GM19467 (cell line): Measurements from ENCODE around the gene MAGEA6.
"Not testable (repeated sequence)": the region's sequence is repeated elsewhere in the genome, so short reads cannot be mapped to it uniquely, and the experiment has no call there.

Source experiments
- ATAC-seq: cut with Tn5 transposase; IDR thresholded peaks from one replicate; pipeline ENCODE4 v1.9.1; 2021; ENCODE audit warnings: mild to moderate bottlenecking, moderate library complexity; ENCODE audit not compliant: unreplicated experiment

Gene MAGEA6, protein sequence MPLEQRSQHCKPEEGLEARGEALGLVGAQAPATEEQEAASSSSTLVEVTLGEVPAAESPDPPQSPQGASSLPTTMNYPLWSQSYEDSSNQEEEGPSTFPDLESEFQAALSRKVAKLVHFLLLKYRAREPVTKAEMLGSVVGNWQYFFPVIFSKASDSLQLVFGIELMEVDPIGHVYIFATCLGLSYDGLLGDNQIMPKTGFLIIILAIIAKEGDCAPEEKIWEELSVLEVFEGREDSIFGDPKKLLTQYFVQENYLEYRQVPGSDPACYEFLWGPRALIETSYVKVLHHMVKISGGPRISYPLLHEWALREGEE

DNA sequence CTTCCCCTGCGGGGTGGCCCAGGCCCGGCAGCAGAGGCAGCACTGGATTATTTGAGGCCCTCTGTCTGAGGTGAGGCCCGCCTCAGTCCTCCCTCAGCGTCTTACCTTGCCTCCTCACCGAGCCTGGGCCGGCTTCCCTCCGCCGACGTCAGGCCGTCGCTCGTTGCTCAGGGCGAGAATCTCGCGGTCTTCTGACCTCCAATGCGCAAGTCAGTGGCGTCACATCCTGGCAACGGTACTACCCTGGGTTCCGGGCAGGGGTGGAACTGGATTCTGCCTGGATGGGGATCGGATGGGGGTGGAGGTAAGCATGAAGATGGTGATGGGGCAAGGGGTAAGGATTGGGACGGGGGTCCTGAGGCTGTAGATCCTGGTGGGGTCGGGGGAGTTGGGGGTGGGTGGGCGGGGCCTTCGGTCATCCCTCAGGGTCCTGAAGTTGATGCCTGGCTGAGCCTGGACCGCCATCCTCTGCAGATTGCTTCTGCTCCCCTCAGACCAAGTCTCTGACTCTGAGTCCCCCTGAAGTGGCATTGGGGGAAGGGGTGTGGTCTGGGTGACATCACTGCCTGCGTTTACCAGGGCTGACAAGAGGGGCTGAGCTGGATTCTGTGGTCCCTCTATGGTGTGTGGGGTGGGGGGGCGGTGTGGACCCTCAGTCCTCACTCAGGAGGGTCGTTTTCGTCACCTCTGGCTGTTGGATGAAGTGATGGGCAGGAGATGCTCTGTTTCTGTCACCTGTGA is at the start of gene MAGEA6:
Gene MAGEA6 (minus strand): TSS at position 141 of the 741 bp plus-strand sequence. CDS start 2,039 bp downstream, outside the sequence.
- not testable (repeated sequence) for ATAC-seq

DNA sequence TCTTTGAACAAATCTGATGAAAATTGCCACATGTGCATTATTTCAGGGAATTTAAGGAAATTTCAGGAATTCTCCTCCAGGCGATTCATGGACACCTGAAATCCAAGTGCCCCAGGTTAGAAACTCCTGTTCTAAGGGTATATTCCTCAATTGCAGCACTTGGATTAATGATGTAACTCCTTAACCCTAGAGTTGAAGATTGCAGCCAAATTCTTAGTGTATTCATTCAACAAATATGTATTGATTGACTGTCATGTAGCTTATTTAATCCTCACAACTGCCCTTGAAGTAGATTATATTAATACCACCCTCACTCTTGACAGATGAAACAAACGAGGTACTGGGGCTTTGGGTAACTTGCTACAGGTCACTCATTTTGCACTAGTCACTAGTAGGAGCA is 49.8 kb upstream of the MAGEA6 start:
- ATAC-seq, result no peak

- no peak for ATAC-seq
Observed at GRCh38 chrX:152818356-152818755, 48.9 kb upstream of the MAGEA6 start.

GRCh38 chrX:152817078-152817764 is 47.7 kb upstream of the MAGEA6 start:
- no peak for ATAC-seq

- ATAC-seq, result no peak
Observed at GRCh38 chrX:152814048-152814447, 44.6 kb upstream of the MAGEA6 start.

DNA sequence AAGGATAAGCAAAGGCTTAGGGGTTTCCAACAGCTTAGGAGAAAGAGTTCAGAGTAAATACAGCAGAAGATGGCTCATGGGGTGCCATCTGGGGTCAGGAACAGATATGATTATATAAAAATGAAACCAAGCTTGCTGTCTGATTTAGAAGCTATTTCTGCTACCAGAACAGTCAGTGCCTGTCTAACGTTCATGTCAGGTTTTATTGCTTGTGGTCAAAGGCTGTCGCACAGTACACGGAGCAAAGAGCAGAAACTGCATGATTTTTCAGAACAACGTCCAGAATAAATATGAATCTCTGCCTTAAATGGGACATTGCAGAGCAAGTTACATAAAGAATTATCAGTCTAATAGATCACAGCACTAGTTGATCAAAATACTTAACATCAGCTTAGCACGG is 43.7 kb upstream of the MAGEA6 start:
- no peak for ATAC-seq

DNA sequence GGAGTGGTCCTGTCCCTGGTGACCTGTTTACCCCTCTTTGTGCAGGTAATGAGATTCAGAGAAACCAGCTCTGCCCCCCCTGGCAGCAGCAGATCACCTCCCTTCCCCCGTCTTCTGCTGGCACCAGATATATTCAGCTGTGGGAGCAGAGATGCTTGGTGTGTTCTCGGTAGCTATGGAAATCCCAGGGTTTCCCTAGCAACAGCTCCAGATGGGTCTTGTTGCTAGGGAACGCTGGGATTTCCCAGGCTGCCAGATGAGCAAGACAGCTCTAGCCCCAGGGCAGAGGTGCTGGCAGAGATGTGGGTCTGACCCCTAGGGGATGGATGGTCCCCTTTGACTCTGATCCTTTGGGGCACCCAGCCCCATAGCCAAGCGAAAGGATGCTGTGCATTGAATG is 40.9 kb upstream of the MAGEA6 start:
- no peak for ATAC-seq

- ATAC-seq, result no peak
Observed at GRCh38 chrX:152806035-152806434, 36.5 kb upstream of the MAGEA6 start.

DNA sequence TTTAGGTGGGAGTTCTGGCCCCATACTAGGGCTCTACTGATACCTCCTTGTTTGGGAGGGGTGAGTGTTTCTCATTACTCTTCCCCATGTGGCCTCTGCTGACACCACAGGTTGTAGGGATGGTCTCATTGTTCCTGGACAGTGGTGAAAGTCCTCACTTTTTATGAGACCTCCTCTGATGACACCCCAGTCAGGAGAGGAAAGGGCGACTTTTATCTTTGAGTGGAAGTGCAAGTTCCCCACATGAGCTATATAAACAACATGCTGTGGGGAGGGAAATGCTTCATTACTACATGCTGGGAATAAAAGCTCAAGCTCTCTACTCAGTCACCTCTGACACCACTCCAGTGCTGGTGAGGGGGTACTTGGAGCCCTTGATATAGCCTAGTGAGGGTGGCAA is 29.5 kb upstream of the MAGEA6 start:
- no peak for ATAC-seq

- not testable (repeated sequence) for ATAC-seq
Observed at GRCh38 chrX:152787062-152787461, 17.6 kb upstream of the MAGEA6 start.

DNA sequence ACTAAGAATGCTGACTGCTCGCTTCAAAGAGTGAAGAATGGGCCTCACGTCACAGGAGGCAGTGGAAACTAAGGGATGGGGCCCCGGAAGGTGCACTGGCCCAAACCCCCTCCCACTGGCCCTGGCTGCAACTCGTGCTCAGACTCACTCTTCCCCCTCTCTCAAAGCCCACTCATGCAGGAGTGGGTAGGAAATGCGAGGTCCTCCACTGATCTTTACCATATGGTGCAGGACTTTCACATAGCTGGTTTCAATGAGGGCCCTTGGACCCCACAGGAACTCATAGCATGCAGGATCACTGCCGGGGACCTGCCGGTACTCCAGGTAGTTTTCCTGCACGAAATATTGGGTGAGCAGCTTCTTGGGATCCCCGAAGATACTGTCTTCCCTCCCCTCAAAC is 2.9 kb downstream of the MAGEA6 start:
- ATAC-seq, result not testable (repeated sequence)

GRCh38 chrX:152761582-152761981 is 7.9 kb downstream of the MAGEA6 start:
- not testable (repeated sequence) for ATAC-seq

DNA sequence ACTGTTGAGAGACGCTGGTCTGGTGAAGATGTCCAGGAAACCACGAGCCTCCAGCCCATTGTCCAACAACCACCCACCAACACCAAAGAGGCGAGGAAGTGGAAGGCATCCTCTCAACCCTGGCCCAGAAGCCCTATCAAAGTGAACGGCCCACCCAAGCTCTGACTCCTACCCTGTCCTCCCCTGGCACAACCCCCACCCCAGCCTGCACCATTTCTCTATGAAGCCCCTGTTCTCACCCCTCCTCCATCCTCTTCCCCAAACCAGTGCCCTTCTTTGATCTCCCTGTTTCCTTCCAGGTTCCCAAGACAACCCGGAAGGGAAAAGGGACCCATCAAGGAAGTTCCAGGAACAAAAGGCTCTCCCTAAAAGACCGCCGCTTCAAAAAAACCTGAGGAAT is 9.9 kb downstream of the MAGEA6 start:
- not testable (repeated sequence) for ATAC-seq

GRCh38 chrX:152758918-152759317 is 10.6 kb downstream of the MAGEA6 start, which contains the start of gene CSAG3:
Gene CSAG3, plus strand, starts transcription at chrX:152759218.
- ATAC-seq, result not testable (repeated sequence)

- ATAC-seq, result not testable (repeated sequence)
Observed at GRCh38 chrX:152754871-152755270, 14.6 kb downstream of the MAGEA6 start.

GRCh38 chrX:152753686-152754650 is 15.5 kb downstream of the MAGEA6 start, which contains the start of gene MAGEA2:
Gene MAGEA2, minus strand, starts transcription at chrX:152753842. Its CDS starts 2,479 bp downstream, at chrX:152751363.
- not testable (repeated sequence) for ATAC-seq

- no peak for ATAC-seq
Observed at GRCh38 chrX:152738560-152738959, 30.9 kb downstream of the MAGEA6 start.

- not testable (repeated sequence) for ATAC-seq
Observed at GRCh38 chrX:152736528-152736927, 33.0 kb downstream of the MAGEA6 start.

DNA sequence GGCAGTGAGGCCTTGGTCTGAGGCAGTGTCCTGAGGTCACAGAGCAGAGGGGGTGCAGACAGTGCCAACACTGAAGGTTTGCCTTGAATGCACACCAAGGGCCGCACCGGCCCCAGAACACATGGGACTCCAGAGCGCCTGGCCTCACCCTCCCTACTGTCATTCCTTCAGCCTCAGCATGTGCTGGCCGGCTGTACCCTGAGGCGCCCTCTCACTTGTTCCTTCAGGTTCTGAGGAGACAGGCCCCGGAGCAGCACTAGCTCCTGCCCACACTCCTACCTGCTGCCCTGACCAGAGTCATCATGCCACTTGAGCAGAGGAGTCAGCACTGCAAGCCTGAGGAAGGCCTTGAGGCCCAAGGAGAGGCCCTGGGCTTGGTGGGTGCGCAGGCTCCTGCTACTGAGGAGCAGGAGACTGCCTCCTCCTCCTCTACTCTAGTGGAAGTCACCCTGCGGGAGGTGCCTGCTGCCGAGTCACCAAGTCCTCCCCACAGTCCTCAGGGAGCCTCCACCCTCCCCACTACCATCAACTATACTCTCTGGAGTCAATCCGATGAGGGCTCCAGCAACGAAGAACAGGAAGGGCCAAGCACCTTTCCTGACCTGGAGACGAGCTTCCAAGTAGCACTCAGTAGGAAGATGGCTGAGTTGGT is 33.5 kb downstream of the MAGEA6 start:
- ATAC-seq, result no peak

DNA sequence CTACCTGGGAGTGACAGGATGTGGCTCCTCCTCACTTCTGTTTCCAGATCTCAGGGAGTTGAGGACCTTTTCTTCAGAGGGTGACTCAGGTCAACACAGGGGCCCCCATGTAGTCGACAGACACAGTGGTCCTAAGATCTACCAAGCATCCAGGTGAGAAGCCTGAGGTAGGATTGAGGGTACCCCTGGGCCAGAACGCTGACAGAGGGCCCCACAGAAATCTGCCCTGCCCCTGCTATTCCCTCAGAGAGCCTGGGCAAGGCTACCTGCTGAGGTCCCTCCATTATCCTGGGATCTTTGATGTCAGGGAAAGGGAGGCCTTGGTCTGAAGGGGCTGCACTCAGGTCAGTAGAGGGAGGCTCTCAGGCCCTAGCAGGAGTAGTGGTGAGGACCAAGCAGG is 34.4 kb downstream of the MAGEA6 start:
- ATAC-seq, result no peak
